GM19193 (cell line): ENCODE data around the gene RFK.
A peak's percentile ranks its signal among the peaks of the same experiment; 100 is the strongest.

Source experiments
- POLR2A ChIP-seq: IDR thresholded peaks from 4 replicates; pipeline ENCODE4 v1.6.1; 2011; ENCODE audit not compliant: insufficient read depth, insufficient read length; ENCODE audit errors: extremely low read depth

The RFK gene

GRCh38 chr9:76394195-76394959 is at the start of gene RFK:
TSS of gene RFK (minus strand) at chr9:76394426. CDS start at chr9:76394171, 255 bp downstream.
- peak; percentile 70 for TF ChIP-seq POLR2A

DNA sequence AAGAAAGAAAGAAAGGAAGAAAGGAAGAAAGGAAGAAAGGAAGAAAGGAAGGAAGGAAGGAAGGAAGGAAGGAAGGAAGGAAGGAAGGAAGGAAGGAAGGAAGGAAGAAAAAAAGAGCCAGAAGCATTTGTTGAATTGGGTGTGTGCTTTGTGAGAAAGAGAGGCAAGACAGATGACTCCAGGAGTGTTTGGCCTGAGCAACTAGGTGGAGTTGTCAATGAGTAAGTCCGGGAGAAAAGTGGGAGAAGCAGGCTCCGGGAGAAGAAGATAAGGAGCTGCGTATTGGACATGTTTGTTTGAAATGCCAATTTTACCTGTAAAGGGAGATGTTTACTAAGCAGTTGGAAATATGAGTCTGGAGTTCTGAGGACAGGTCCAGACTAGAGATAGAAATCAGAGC is 49.7 kb upstream of the RFK start:
- TF ChIP-seq POLR2A: no peak

DNA sequence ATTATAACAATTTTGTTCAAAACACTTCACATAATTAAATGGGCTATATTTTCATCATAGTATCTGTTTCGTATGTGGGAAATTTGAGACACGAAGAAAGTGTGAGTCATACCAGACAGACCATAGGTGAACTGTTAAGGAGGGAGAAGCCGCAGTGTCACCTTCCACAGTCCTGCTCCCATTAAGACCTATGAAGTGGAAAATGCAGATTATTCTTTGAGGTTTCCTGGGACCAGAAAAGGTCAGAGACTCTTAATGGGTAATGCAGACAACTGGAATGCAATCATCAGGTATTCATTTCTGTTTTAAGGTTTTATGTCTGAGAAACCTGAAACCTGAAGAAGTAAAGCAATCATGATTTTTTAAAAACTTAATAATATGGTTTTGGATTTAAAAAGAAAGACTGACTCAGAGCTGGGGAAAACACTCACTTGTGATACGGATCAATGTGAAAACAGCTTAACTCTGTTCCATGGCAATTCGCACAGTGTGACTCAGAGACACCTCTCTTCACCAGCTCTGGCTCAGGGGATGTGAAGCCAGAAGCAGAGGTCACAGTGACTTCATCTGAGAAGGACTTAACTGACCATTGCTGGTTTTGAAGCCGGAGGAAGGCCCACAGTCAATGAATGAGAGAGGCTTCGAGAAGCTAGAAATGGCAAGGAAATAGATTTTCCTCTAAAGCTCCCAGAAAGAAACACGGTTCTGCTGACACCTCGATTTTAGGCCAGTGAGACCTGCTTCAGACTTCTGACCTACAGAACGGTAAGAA is 47.5 kb upstream of the RFK start:
- no peak for TF ChIP-seq POLR2A

DNA sequence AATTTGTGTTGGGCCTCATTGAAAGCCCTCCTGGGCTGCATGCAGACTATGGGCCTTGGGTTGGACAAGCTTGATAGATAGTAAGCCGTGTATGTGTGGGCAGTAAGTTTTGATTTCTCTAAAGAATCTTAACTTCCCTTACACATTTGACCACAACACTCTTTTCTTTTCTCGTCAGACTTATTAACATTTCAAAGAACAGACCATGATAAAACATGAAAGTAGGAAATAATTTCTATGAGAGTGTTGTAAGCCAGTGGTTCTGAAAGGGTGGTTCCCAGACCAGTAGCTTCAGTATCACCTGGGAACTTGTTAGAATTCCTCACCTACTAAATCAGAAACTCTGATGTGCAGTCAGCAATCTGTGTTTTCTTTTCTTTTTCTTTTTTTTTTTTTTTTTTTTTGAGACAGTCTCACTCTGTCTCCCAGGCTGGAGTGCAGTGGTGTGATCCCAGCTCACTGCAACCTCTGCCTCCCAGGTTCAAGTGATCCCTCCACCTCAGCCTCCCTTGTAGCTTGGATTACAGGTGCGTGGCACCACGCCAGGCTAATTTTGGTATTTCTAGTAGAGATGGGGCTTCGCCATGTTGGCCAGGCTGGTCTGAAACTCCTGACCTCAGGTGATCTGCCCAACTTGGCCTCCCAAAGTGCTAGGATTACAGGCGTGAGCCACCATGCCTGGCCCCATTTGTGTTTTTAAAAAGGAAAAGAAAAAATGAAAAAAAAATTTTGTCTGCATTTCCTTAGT is 44.8 kb upstream of the RFK start:
- no peak for TF ChIP-seq POLR2A

DNA sequence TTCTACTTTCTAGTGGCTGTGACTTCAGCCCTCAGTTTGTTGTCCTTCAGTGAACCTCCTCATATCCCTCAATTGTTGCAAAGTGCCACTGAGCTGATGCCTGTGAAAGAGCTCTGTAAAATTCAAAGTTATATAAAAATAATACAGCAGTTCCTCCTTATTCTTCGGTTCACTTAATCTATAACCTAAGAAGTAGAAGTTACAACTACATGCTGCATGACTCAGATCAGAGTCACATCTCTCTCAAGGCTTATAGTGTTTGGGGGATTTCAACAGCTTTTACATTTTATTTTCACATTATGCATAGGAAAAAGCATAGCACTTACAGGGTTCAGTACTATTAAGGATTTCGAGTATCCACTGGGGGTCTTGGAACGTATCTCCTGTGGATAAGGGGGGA is 39.6 kb upstream of the RFK start:
- TF ChIP-seq POLR2A: no peak

DNA sequence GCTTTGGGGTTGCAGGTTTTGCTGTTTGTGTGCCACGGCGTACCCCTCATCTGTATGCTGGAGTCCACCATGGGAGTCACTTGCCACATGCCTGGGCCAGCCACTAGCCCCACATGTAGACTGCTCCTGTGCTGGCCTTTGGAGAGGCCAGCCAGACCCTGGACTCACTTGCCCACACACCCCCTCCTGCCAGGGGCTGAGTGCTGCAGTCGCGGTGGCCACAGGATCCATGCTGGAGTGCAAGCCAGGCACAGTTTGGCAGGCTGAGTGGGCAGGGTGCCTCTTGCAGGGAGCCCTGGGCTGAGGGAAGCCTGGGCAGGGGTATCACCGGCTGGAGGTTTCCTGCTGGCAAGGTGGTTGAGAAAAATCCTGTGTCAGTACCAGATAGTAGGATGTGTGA is 39.2 kb upstream of the RFK start:
- TF ChIP-seq POLR2A: no peak

- no peak for TF ChIP-seq POLR2A
Observed at GRCh38 chr9:76431601-76432000, 37.4 kb upstream of the RFK start.

DNA sequence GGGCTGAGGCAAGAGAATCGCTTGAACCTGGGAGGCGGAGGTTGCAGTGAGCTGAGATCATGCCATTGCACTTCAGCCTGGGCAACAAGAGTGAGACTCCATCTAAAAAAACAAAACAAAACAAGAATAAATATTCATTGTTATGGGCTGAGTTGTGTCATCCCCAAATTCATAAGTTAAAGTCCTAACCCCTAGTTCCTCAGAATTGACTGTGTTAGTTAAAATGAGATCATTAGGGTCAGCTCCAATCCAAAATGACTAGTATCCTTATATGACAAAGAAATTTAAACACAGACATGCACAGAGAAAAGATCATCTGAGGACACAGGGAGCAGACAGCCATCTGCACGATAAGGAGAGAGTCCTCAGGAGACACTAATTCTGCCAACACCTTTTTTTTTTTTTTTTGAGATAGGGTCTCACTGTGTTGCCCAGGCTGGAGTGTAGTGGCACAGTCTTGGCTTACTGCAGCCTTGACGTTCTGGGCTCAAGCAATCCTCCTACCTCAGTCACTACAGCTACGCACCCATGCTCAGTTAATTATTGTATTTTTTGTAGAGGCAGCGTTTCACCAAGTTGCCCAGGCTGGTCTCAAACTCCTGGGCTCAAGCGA is 32.7 kb upstream of the RFK start:
- TF ChIP-seq POLR2A: no peak

- TF ChIP-seq POLR2A: no peak
Observed at GRCh38 chr9:76425677-76426453, 31.6 kb upstream of the RFK start.

DNA sequence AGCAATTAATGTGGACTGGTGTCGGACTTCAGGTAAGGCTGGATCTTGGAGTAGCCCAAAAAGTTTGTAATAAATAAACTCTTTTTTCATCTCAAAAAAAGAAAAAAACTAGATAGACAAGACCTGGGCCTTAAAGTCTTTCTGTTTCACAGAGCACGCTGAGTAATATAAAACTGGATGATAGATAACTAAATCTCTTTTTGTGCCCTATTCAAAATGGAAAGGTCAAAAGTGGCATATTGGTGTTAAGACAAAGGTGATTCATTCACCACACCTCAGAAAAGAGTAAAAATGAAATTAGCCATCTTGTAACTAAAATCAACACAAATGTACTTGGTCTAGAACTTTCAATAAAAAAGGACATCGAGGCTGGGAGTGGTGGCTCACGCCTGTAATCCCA is 30.3 kb upstream of the RFK start:
- TF ChIP-seq POLR2A: no peak

- no peak for TF ChIP-seq POLR2A
Observed at GRCh38 chr9:76423216-76424177, 29.3 kb upstream of the RFK start.

DNA sequence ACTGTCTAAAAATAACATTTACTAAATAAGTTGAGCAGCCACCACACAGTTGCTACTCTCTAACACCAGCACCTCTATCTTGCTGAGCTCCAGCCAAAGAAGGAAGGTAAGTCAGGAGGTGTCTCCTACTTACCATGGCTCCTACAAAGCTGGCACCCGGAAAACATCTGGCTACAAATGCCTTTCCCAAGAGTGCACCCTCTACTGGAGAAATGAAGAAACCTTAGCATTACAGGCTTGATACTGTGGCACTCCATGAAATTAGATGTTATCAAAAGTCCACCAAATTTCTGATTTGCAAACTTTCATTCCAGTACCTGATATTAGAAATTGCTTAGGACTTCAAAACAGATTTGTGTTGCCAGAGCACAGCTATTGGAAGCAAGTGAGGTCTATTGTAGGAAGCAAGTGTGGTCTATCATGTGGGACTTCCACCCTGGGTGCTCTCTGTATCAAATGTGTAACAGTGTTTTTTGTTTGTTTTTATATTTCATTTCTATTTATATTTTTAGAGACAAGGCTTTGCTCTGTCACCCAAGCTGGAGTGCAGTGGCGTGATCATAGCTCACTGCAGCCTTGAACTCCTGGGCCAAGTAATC is 25.7 kb upstream of the RFK start:
- TF ChIP-seq POLR2A: no peak

DNA sequence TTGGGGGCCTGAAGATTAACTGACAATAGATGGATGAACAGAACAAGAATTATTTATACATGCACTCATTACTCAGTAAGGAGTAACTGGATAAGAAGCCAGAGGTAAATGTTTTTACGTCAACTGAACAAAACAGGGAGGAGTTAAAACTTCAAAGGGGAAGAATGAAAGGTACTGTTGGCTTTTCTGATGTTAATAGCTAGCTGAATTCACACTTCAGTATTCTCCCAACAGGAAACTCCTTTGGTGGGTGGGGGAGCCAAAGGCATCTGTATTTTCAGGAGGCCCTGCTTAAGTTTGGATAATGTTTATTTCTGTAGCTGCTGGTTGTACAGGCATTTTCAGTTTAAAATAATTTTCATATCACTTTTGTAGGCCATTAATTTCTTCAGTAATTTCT is 23.2 kb upstream of the RFK start:
- TF ChIP-seq POLR2A: no peak
